ENCODE results near the gene BCL2L15. TPM values are rescaled to one million over a fixed set of nuclear protein-coding genes. Genes with fewer than 3 reads are reported as not detected.

BCL2L15 gene
- polyA plus RNA-seq, 1 donor (not counting 4 experiments of a cell fraction or from before 2014, with no cell fraction given): 0.08 TPM

- peak overlapping the region; percentile 79 for H2AFZ ChIP-seq (ENCODE audit: control insufficient read depth, low read length)
- H4K20me1 ChIP-seq (ENCODE audit: control insufficient read depth, extremely low read depth, insufficient read depth, low read length): no peaks in the 10 kb centered on the region
- TF ChIP-seq, protein P1, sequence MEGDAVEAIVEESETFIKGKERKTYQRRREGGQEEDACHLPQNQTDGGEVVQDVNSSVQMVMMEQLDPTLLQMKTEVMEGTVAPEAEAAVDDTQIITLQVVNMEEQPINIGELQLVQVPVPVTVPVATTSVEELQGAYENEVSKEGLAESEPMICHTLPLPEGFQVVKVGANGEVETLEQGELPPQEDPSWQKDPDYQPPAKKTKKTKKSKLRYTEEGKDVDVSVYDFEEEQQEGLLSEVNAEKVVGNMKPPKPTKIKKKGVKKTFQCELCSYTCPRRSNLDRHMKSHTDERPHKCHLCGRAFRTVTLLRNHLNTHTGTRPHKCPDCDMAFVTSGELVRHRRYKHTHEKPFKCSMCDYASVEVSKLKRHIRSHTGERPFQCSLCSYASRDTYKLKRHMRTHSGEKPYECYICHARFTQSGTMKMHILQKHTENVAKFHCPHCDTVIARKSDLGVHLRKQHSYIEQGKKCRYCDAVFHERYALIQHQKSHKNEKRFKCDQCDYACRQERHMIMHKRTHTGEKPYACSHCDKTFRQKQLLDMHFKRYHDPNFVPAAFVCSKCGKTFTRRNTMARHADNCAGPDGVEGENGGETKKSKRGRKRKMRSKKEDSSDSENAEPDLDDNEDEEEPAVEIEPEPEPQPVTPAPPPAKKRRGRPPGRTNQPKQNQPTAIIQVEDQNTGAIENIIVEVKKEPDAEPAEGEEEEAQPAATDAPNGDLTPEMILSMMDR (optimal IDR thresholded peaks at IDR 0.05 in 1 of 3, IDR thresholded peaks at IDR 0.05 in 1 of 3, conservative IDR thresholded peaks at IDR 0.05 in 1 of 3; ENCODE audit: extremely low read depth in 1 of 3, insufficient read depth in 2 of 3, low read length in 3 of 3): no peak
- TF ChIP-seq EZH2 (IDR thresholded peaks at IDR 0.05; ENCODE audit: low read length): no peak
- no peak overlapping the region for H3K9ac ChIP-seq (ENCODE audit: control insufficient read depth, extremely low read depth, insufficient read depth, low read length)
- no peak for DNase-seq (ENCODE audit: low read depth, low spot score)
- FAIRE-seq: no peak
- peaks cover 28% of the 10 kb centered on the region for H3K4me1 ChIP-seq (ENCODE audit: control insufficient read depth, extremely low read depth, insufficient read depth, low read length)
- H3K4me3 ChIP-seq (ENCODE audit: control insufficient read depth in 2 of 3, extremely low read depth in 1 of 3, insufficient read depth in 2 of 3, low read depth in 1 of 3, low read length in 3 of 3): no peak overlapping the region
- no peaks in the 10 kb centered on the region for H3K9me1 ChIP-seq (ENCODE audit: control insufficient read depth, extremely low read depth, insufficient read depth, low read length)
- no peaks in the 10 kb centered on the region for H3K36me3 ChIP-seq (ENCODE audit: control insufficient read depth in 2 of 2, extremely low read depth in 1 of 2, insufficient read depth in 2 of 2, low read length in 2 of 2)
- peak overlapping the region; percentile 69 for H3K4me2 ChIP-seq (ENCODE audit: control insufficient read depth, extremely low read depth, insufficient read depth, low read depth, low read length)
- dilution Hi-C loops (cut with MboI; ENCODE audit: extremely low pct_ligation_motif_present, low sequenced_read_pairs): no loop called here
- no peaks in the 10 kb centered on the region for H3K9me3 ChIP-seq (ENCODE audit: control insufficient read depth, low read depth, low read length)
- no peaks in the 10 kb centered on the region for H3K27me3 ChIP-seq (ENCODE audit: control insufficient read depth, extremely low read depth, insufficient read depth, low read length)
- H3K79me2 ChIP-seq (ENCODE audit: control insufficient read depth, insufficient read depth, low read length): no peaks in the 10 kb centered on the region
- peak overlapping the region; percentile 5 for H3K27ac ChIP-seq (ENCODE audit: control insufficient read depth, insufficient read depth, low read length)
Observed at GRCh38 chr1:113860891-113861290, 26.5 kb downstream of the BCL2L15 start.

DNA sequence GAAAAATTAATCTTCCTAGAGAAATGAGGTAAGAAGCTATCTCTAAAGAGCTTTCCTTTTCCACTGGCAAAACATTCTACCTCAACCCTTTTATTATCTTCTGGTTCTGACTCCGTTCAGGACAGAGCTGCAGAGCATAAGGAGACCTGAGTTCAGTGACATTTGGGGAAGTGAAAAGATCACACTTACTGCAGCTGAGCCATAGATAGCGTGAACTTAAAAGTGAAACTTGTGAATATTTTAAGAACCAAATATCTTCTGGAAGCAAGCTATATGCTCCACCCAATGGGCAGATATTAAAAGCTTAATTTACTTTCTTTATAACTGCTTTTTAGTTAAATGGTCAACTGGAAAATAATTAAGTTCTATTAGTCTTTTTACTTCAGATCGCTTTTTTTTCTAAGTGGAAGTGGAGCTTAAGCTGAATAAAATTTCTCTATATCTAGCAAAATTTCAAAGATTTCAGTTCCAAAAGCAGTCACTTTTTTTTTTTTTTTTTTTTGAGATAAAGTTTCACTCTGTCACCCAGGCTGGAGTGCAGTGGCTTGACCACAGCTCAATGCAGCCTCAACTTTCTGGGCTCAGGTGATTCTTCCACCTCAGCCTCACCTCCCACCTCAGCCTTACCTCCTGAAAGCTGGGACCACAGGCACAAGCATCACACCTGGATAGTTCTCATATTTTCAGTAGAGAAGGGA lies 27.8 kb downstream of the BCL2L15 start:
- FAIRE-seq: no peak
- Histone ChIP-seq H3K9ac (ENCODE audit: control insufficient read depth, extremely low read depth, insufficient read depth, low read length) (no peak overlapping the region), H3K4me2 (ENCODE audit: control insufficient read depth, extremely low read depth, insufficient read depth, low read depth, low read length) (peak overlapping the region; percentile 41), H4K20me1 (ENCODE audit: control insufficient read depth, extremely low read depth, insufficient read depth, low read length) (no peaks in the 10 kb centered on the region), H3K9me1 (ENCODE audit: control insufficient read depth, extremely low read depth, insufficient read depth, low read length) (no peaks in the 10 kb centered on the region), H3K4me3 (ENCODE audit: control insufficient read depth in 2 of 3, extremely low read depth in 1 of 3, insufficient read depth in 2 of 3, low read depth in 1 of 3, low read length in 3 of 3) (no peak overlapping the region), H3K4me1 (ENCODE audit: control insufficient read depth, extremely low read depth, insufficient read depth, low read length) (peaks cover 33% of the 10 kb centered on the region), H2AFZ (ENCODE audit: control insufficient read depth, low read length) (peak overlapping the region; percentile 84), H3K27ac (ENCODE audit: control insufficient read depth, insufficient read depth, low read length) (no peak overlapping the region), H3K27me3 (ENCODE audit: control insufficient read depth, extremely low read depth, insufficient read depth, low read length) (no peaks in the 10 kb centered on the region), H3K79me2 (ENCODE audit: control insufficient read depth, insufficient read depth, low read length) (no peaks in the 10 kb centered on the region), H3K9me3 (ENCODE audit: control insufficient read depth, low read depth, low read length) (no peaks in the 10 kb centered on the region), H3K36me3 (ENCODE audit: control insufficient read depth in 2 of 2, extremely low read depth in 1 of 2, insufficient read depth in 2 of 2, low read length in 2 of 2) (no peaks in the 10 kb centered on the region)
- no peak for DNase-seq (ENCODE audit: low read depth, low spot score)
- dilution Hi-C loops (cut with MboI; ENCODE audit: extremely low pct_ligation_motif_present, low sequenced_read_pairs): no loop called here
- no peak for TF ChIP-seq EZH2 (IDR thresholded peaks at IDR 0.05; ENCODE audit: low read length)
- TF ChIP-seq, protein P1 (optimal IDR thresholded peaks at IDR 0.05 in 1 of 3, IDR thresholded peaks at IDR 0.05 in 1 of 3, conservative IDR thresholded peaks at IDR 0.05 in 1 of 3; ENCODE audit: extremely low read depth in 1 of 3, insufficient read depth in 2 of 3, low read length in 3 of 3): no peak
